Urinary bladder (tissue), 4 donors: ENCODE measurements around the gene SMTNL1. TPM values are rescaled to one million over a fixed set of nuclear protein-coding genes. Genes with fewer than 3 reads are reported as not detected.
"Not testable (repeated sequence)": the region's sequence is repeated elsewhere in the genome, so short reads cannot be mapped to it uniquely, and the experiment has no call there.

Experiments
- DNase-seq: peaks from one replicate; pipeline ENCODE4 v3.0.0-alpha.2; 2015; ENCODE audit errors: extremely low spot score
- H3K27ac ChIP-seq: one replicate; pipeline ENCODE4 v1.5.1; 2013; ENCODE audit warnings: low read depth, mild to moderate bottlenecking, moderate library complexity
- H3K36me3 ChIP-seq: one replicate; pipeline ENCODE4 v1.6.1; 2013; ENCODE audit warnings: mild to moderate bottlenecking, moderate library complexity; ENCODE audit not compliant: insufficient read depth
- H3K4me1 ChIP-seq: one replicate; pipeline ENCODE4 v1.6.1; 2013; ENCODE audit warnings: mild to moderate bottlenecking, moderate library complexity; ENCODE audit not compliant: insufficient read depth
- H3K4me3 ChIP-seq: one replicate; pipeline ENCODE4 v1.5.1; 2013; ENCODE audit warnings: low read depth, low read length
- WGBS: extraction: QIAGEN DNeasy Blood & Tissue Kit; methylation state at CpG from one replicate; pipeline ENCODE4 v1.1.7; 2013; 5-methylcytosine and 5-hydroxymethylcytosine counted together
- polyA plus RNA-seq: library from polyadenylated mRNA; stranded (reverse); fragments of 200-250 nt; gene quantifications from one replicate; pipeline ENCODE4 v1.2.3, GENCODE V29; 2013
- total RNA-seq: library from RNA; depleted of rRNA; stranded (reverse); fragments of >200 nt; gene quantifications from one replicate; pipeline ENCODE4 v1.2.3, GENCODE V29; 2014
- donor health status: healthy with polysubstance abuse.
- donor health status: healthy.

The SMTNL1 gene
- total and polyA plus RNA-seq, 2 donors = 0.16 TPM; not detected in 1

DNA sequence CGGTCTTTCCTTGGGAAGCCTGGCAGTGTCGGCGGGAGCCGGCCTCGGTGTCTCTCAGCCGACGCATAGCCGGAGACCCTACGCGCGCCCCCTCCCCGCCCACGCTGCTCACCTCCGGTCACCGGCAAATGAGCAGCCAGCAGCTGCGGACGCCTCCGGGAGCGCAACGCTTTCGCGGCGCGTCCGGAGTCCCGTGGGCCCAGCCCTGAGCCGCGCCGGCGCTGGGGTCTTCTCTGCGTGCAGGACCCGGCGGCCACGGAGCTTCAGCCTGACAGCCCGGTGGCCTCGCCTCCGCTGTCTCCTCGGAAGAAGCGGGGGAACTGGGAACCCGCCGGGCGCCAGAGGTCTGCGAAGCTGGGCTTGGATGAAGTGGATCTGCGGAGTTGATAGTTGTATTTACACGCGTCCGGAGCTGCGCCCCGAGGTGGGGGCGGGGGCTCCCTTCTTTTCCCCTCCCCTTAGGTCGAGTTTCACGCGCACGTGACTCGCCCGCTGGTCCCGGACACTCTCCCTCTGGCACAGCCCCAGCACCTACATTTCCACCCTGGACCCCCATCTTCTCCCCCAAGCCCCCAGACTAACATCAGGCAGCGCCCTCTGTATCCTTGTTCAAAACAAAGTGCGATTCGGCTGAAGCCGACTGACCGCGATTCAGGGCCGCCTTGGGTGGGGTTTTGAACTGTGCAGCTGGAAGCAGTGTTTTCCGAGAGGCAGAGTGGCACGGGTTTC, 21.9 kb upstream of the SMTNL1 start, which contains the start of gene SLC43A1:
Gene SLC43A1 (minus strand): TSS at position 371 of the 729 bp plus-strand sequence. CDS start 1,591 bp downstream, outside the sequence.
- H3K27ac ChIP-seq = peak within 1 kb of the TSS; percentile 44
- under 1% methylated on average over 66 of the region's 66 CpGs for WGBS
- H3K4me1 ChIP-seq = no peaks in the 10 kb centered on the region
- H3K4me3 ChIP-seq = peak within 1 kb of the TSS; percentile 80
- no peak for DNase-seq
- H3K36me3 ChIP-seq = no peaks in the 10 kb centered on the region

GRCh38 chr11:57516061-57516443, 21.3 kb upstream of the SMTNL1 start:
- Histone ChIP-seq H3K36me3 (no peaks in the 10 kb centered on the region), H3K4me3 (peak overlapping the region; percentile 80), H3K4me1 (no peaks in the 10 kb centered on the region), H3K27ac (no peak overlapping the region)
- no peak for DNase-seq
- 21% methylated on average over 5 of the region's 5 CpGs for WGBS

DNA sequence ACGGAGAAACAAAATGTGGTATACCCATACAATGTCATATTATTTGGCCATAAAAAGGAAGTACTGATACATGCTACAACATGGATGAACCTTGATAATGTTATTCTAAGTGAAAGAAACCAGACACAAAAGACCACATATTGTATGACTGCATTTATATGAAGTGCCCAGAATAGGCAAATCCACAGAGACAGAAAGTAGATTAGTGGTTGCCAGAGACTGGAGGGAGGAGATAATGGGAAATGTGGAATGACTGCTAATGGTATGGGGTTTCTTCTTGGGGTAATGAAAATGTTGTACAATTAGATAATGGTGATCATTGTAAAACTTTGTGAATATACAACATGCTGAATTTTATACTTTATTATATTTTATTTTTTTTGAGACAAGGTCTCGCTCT, 16.3 kb upstream of the SMTNL1 start:
- Histone ChIP-seq H3K27ac (no peak overlapping the region), H3K4me3 (no peak overlapping the region), H3K36me3 (no peaks in the 10 kb centered on the region), H3K4me1 (no peaks in the 10 kb centered on the region)
- 89% methylated on average over 2 of the region's 2 CpGs for WGBS
- no peak for DNase-seq

GRCh38 chr11:57523419-57523818, 14.0 kb upstream of the SMTNL1 start:
- Histone ChIP-seq H3K27ac (no peak overlapping the region), H3K36me3 (no peaks in the 10 kb centered on the region), H3K4me3 (no peak overlapping the region), H3K4me1 (no peaks in the 10 kb centered on the region)
- WGBS = 93% methylated on average over 4 of the region's 4 CpGs
- no peak for DNase-seq

- no peak for DNase-seq
- H3K4me1 ChIP-seq = no peaks in the 10 kb centered on the region
- no peaks in the 10 kb centered on the region for H3K36me3 ChIP-seq
- H3K27ac ChIP-seq = no peak overlapping the region
- WGBS = 15% methylated on average over 7 of the region's 7 CpGs
- H3K4me3 ChIP-seq = no peak overlapping the region
These were observed 10.3 kb upstream of the SMTNL1 start for GRCh38 chr11:57527056-57527631.

- Histone ChIP-seq H3K27ac (no peak overlapping the region), H3K4me3 (no peak overlapping the region), H3K36me3 (no peaks in the 10 kb centered on the region), H3K4me1 (no peaks in the 10 kb centered on the region)
- DNase-seq = no peak
These were observed 8.4 kb upstream of the SMTNL1 start for GRCh38 chr11:57529012-57529411.

- no peak for DNase-seq
- H3K36me3 ChIP-seq = no peaks in the 10 kb centered on the region
- 1% methylated on average over 17 of the region's 17 CpGs for WGBS
- no peak overlapping the region for H3K27ac ChIP-seq
- no peaks in the 10 kb centered on the region for H3K4me1 ChIP-seq
- H3K4me3 ChIP-seq = peak overlapping the region; percentile 64
These were observed 7.2 kb upstream of the SMTNL1 start for GRCh38 chr11:57530215-57530595.

GRCh38 chr11:57530596-57531507, 6.5 kb upstream of the SMTNL1 start, which contains the start of gene TIMM10:
TSS of gene TIMM10 (minus strand) at chr11:57530754. CDS start at chr11:57530189, 565 bp downstream.
- DNase-seq = peak; percentile 96
- under 1% methylated on average over 49 of the region's 49 CpGs for WGBS
- Histone ChIP-seq H3K4me1 (no peaks in the 10 kb centered on the region), H3K4me3 (peak within 1 kb of the TSS; percentile 64), H3K36me3 (no peaks in the 10 kb centered on the region), H3K27ac (no peak within 1 kb of the TSS)

DNA sequence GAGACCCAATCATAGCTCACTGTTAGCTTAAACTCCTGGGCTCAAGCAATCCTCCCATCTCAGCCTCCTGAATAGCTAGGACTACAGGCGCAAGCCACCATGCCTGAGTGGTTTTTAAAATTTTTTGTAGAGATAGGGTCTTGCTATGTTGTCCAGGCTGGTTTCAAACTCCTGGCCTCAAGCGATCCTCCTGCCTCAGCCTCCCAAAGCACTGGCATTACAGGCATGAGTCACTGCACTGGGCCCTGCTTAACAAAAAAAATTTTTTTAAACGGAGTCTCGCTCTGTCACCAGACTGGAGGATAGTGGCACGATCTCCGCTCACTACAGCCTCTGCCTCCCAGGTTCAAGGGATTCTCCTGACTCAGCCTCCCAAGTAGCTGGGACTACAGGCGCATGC, 2.9 kb upstream of the SMTNL1 start:
- not testable (repeated sequence) for H3K4me1 ChIP-seq, H3K4me3 ChIP-seq, H3K27ac ChIP-seq, H3K36me3 ChIP-seq, DNase-seq
- WGBS = 94% methylated on average over 7 of the region's 7 CpGs

GRCh38 chr11:57539342-57539741, 1.9 kb downstream of the SMTNL1 start:
- no peak for DNase-seq
- WGBS = 68% methylated on average over 1 of the region's 1 CpG
- no peak overlapping the region for H3K27ac ChIP-seq
- H3K4me3 ChIP-seq = no peak overlapping the region
- H3K4me1 ChIP-seq = no peaks in the 10 kb centered on the region
- no peaks in the 10 kb centered on the region for H3K36me3 ChIP-seq

- H3K36me3 ChIP-seq = no peaks in the 10 kb centered on the region
- no peak overlapping the region for H3K27ac ChIP-seq
- no peak overlapping the region for H3K4me3 ChIP-seq
- no peak for DNase-seq
- 80% methylated on average over 5 of the region's 5 CpGs for WGBS
- no peaks in the 10 kb centered on the region for H3K4me1 ChIP-seq
These were observed 3.8 kb downstream of the SMTNL1 start for GRCh38 chr11:57541169-57541568.

DNA sequence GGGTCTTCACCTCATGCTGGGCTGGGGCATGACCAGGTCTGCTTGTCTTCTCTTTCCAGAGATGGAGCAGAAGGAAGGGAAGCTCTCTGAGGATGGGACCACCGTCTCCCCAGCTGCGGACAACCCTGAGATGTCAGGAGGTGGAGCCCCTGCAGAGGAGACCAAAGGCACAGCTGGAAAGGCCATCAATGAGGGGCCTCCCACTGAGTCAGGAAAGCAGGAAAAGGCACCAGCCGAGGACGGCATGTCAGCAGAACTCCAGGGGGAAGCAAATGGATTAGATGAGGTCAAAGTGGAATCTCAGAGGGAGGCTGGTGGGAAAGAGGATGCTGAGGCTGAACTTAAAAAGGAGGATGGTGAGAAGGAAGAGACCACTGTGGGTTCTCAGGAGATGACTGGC, 5.2 kb downstream of the SMTNL1 start:
- H3K4me3 ChIP-seq = no peak overlapping the region
- H3K27ac ChIP-seq = no peak overlapping the region
- whole genome bisulfite sequencing = 42% methylated on average over 4 of the region's 4 CpGs
- no peaks in the 10 kb centered on the region for H3K4me1 ChIP-seq
- no peaks in the 10 kb centered on the region for H3K36me3 ChIP-seq
- no peak for DNase-seq

DNA sequence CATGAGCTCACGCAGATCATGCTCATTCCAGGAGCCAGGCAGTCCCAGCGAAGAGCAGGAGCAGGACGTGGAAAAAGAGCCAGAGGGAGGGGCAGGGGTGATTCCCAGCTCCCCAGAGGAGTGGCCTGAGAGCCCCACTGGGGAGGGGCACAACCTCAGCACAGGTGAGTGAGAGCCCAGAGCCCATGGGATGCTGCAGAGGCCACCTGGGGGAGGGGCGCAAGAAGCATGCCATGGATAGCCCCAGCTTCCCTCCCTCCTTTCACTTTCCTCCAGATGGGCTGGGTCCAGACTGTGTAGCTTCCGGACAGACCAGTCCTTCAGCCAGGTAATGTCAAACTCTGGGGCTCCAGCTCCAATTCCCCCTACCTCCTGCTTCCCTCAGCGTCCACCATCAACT, 6.2 kb downstream of the SMTNL1 start:
- Histone ChIP-seq H3K27ac (no peak overlapping the region), H3K4me1 (no peaks in the 10 kb centered on the region), H3K4me3 (no peak overlapping the region), H3K36me3 (no peaks in the 10 kb centered on the region)
- no peak for DNase-seq
- WGBS = 43% methylated on average over 6 of the region's 6 CpGs
